ENCODE data around the gene PTPRM.

PTPRM gene

GRCh38 chr18:8005870-8006569 is 438.9 kb downstream of the PTPRM start:
- no peak for DNase-seq (ENCODE audit: low read depth in 2 of 2)

DNA sequence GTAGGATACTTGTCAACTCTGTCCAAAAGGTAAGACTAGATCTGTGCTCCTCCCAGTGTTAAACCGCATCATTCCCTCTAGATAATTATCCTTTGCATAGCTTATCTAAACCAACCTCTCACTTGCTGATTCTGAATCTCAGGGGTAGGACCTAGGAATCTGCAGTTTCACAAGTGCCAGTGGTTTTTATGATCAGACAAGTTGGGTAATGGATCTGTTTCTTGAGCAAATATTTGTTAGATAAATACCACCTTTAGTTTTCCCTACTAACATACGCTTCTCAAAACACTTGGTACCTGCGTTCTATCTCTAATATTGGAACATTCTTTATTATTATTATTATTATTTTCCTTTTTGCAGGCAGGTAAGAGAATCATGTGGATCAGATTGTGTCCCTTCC is 439.9 kb downstream of the PTPRM start:
- DNase-seq (ENCODE audit: low read depth in 2 of 2): no peak

DNA sequence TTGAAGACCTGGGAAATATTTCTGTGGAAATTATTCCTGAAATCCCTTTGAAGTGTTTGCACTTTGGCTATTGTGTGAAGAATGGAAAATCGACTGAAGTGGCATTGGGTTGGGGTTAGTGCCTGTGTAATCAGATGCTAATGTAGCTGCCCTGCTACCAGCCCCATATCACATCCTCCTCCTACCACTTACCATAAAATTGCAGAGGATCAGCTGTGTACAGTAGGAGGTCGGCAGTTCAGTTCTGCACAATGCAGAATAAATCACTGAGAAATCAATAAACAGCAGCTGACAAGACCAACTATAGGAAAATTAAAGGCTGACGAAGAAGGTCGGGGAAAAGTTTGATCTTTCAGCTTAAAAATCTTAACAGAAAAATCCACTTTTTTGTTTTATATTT is 440.9 kb downstream of the PTPRM start:
- no peak for DNase-seq (ENCODE audit: low read depth in 2 of 2)

DNA sequence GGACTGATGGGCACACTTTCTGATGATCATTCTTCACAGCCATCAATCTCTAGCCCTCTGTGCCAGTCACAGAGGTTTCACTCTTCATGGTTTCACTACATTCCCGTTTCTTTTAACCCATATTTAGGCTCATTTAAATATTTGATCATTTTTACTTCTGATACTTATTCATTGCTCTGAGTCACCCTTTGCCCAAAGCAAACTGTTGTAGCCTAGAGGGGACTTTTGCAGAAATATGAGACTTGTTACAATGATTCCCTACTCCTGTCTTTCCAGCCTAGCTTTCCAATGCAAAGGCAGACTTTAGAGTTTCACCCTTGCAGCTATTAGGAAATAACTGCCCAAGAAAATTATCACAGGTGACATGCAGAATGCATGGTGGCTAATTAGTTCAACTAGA is 444.2 kb downstream of the PTPRM start:
- DNase-seq (ENCODE audit: low read depth in 2 of 2): no peak

DNA sequence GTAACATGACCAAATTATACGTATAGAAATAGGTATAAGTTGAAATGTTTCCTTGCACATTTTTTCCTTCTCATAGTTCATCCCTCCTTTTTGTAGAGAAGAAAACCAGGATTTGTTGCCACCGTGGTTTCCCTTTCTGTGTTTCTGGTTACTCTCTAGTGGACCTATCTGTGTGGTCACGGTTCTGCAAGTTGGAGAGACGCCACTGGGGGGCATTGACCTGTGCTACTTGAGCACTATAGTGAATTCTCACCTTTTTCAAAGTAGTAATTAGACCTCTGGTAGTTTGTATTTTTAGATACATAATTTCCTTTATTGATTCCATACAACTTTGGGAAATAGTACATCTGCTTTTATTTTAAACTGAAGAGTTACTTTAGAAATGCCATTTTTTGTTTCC is 444.8 kb downstream of the PTPRM start:
- DNase-seq (ENCODE audit: low read depth in 2 of 2): no peak

DNA sequence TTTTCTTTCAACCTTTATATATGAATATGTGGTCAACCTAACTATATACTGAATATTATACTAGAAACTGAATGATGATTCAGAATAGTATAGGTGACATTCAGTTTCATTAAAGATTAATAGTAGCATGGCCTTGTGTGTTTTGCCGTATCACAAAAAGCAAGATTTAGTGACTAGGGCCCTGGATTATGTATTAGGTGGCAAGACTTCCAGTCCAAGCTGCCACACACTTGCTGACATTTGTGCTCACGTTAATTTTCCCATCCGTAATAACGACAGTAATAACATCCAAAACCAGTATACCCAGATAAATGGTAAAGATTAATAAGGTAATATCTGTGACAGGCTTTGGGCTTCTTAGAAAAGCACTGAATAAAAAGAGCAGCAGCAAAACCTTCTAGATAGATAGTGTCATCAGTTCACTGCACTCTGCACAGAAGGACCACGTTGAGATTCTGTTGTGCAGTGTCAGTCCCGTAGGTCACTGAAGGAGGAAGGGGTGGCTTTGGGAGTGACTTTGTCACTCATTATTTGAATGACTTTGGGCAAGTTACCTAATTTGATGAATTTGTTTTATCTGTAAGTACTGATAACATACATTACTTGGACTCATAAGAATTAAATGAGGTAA is 451.7 kb downstream of the PTPRM start:
- DNase-seq (ENCODE audit: low read depth in 2 of 2): no peak

DNA sequence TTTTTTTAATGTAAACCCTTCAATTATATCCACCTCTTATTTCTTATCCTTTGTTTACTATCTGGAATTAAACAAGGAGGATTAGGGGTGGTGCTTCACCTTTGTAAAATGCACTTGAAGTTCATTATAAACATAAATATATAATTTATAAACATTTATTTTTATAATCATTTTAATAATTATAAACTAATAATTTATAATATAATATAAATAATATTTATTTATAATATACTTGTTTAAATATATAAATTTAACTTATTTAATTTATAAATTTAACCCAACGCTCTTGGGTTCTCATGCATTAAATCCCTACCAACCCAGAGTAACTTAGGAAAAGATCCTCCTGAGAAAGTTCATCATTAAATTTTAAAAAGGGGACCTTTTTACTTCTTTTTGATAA is 452.5 kb downstream of the PTPRM start:
- no peak for DNase-seq (ENCODE audit: low read depth in 2 of 2)

DNA sequence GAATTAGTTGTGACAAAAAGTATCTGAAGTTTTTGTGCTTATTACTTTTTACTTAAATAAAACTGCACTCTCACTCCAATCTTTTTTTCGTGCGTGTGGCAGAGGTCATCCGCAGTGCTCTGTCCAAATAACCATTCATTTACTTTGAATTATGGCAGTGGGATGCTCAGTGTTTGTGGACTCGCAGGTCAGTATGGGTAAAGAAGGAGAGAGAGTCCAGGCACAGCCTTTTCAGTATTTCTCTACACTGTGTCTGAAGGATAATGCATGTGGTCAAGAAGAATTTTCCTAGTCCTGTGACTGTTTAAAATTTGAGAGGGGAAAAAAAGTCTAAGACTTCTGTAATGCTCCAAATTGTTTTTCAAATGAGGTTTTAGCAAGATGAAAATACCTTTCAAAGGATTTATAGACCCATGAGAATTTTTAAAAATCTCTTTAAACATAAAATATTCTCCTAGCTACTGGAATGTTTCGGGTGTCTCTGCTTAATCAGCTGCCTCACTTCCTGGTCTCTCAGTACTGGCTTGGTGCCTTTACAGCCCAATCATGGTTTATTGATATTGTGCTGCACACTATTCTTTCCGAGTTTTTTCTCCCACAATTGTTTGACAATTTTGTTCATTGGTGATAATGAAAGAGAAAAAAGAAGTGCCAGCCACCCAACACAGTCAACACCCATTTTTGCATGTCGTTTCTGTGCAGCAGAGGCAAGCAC is 453.2 kb downstream of the PTPRM start:
- no peak for DNase-seq (ENCODE audit: low read depth in 2 of 2)

- DNase-seq (ENCODE audit: low read depth in 2 of 2): no peak
Measured at GRCh38 chr18:8029061-8029460, 461.9 kb downstream of the PTPRM start.

GRCh38 chr18:8029731-8030130 is 462.6 kb downstream of the PTPRM start:
- DNase-seq (ENCODE audit: low read depth in 2 of 2): no peak

DNA sequence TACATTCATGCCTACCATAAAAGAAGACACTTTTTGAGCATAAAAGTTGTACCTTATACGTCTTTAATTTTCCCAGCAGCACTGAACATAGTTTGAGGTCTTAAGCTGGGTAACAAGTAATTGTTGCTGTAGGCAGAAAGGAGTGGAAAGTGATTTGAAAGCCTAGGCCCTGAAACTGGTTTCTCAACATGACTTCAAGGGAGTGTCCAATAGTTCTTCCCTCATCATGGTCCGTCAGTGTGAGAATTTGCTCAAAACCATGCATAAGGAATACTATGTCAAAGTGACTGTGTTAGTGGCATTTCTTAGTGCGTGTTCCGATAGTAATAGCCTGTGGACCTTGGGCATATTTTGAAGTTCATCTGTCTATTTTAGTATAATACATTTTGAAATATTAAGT is 463.1 kb downstream of the PTPRM start:
- DNase-seq (ENCODE audit: low read depth in 2 of 2): no peak

DNA sequence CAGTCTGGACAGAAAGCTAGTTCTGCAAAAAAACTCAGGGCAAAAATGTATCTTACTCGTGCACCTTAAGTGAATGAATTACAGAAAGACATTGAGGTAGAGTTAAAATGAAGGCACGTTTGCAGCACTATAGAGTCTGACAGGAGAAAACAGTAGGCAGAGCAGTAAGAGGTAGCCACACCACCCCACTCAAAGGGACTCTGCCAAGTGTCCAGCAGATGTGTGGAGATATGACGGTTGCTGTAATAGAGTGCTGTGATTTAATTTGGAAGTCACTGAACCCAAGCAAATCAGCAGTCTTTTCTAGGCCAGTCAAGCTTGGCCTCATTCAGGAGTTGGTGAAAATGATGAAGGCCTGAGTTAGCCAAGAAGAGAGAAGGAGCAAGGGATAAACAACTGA is 464.4 kb downstream of the PTPRM start:
- DNase-seq (ENCODE audit: low read depth in 2 of 2): no peak

GRCh38 chr18:8034674-8035073 is 467.6 kb downstream of the PTPRM start:
- no peak for DNase-seq (ENCODE audit: low read depth in 2 of 2)

DNA sequence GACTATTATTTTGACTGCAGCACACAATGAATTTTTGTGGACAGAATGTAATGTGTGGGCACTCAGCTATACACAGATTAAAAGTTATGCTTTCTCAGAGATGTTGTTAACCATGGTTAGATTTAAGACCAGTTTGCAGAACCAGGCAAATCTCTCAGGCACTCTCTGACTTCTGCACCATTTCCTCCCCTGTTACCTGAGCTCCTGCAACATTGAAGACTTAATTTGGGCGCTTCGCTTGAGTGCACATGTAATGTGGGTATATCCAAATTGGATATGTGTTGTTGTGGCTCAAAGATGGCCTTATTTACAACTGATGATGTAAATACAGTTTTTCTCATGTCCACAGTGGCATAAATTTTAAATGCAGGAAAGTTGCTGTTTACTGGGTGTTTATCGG is 469.4 kb downstream of the PTPRM start:
- DNase-seq (ENCODE audit: low read depth in 2 of 2): no peak

DNA sequence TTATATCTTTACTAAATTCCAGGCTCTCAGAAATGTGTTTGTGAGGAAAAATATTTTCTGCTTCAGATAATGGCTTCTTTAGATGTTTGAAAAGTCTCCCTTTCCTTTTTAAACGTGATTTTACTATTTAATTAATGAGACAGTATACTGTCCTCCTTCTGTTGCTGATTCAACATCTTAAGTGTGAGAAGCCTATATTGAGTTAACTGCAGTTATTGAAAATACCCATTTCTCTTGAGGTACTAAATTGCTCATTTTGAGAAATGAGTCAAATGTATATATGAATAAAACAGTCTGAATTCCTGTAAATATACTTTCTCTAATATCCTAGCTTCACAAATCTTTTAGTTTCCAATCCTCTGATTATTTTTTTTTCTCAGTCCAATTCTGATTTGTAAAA is 470.2 kb downstream of the PTPRM start:
- DNase-seq (ENCODE audit: low read depth in 2 of 2): no peak

DNA sequence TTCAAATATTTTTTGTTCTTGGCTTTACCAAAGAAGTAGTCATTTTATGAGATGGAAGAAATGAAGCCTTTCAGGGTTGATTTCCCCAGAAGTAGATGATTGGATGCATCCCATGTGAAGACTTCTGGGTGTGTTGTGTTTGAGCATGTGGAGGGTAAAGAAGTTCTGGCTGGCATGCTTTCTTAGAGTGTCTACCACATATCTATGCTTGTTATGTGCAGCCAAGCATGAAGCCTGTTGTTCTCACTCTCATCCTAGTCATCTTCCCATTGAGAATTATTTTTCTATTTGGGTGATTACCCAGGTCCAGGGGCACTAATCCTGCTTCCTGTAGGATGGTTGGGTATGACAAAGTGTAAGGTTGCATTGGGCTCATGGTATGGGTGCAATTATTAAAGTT is 472.9 kb downstream of the PTPRM start:
- DNase-seq (ENCODE audit: low read depth in 2 of 2): no peak

GRCh38 chr18:8041526-8042111 is 474.5 kb downstream of the PTPRM start:
- DNase-seq (ENCODE audit: low read depth in 2 of 2): no peak

DNA sequence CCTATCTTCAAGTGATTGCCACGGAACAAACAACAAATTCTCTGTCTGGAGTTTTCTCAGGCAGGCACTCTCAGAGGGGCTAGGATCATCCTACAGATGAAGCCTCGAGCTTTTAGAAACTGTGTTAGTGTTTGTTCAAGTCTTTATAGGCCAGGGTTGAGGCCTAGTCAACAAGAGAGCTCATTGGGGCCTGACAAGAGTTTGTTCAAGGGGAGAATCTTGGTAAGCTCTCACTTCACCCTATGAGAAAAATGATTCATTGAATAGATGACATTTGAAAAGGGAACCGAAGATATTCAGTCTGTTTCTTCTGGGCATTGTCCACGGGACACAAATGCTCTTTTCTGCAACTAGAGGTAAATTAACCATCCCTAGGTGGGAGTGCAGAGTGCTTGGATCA is 476.9 kb downstream of the PTPRM start:
- no peak for DNase-seq (ENCODE audit: low read depth in 2 of 2)

- DNase-seq (ENCODE audit: low read depth in 2 of 2): no peak
Measured at GRCh38 chr18:8045160-8045883, 478.2 kb downstream of the PTPRM start.

DNA sequence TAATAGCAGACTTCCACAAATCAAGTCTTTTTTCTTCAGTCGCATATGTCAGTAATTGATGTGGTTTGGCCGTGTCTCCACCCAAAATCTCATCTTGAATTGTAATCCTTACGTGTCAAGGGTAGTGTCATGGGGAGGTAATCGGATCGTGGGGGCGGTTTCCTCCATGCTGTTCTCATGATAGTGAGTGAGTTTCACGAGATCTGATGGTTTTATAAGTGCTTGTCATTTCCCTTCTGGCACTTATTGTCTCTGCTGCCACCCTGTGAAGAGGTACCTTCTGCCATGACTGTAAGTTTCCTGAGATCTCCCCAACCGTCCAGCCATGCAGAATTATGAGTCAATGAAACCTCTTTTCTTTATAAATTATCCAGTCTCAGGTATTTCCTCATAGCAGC is 478.8 kb downstream of the PTPRM start:
- DNase-seq (ENCODE audit: low read depth in 2 of 2): no peak

- no peak for DNase-seq (ENCODE audit: low read depth in 2 of 2)
Measured at GRCh38 chr18:8046441-8046840, 479.3 kb downstream of the PTPRM start.

GRCh38 chr18:8049147-8049546 is 482.0 kb downstream of the PTPRM start:
- DNase-seq (ENCODE audit: low read depth in 2 of 2): no peak
